Dedifferentiated amniotic fluid mesenchymal stem cell (primary cell): Measurements from ENCODE around the gene RBM39.

ENCODE experiments used
- DNase-seq: peaks from one replicate; pipeline ENCODE4 v3.0.0-alpha.2; 2016; ENCODE audit errors: extremely low spot score

The RBM39 gene

DNA sequence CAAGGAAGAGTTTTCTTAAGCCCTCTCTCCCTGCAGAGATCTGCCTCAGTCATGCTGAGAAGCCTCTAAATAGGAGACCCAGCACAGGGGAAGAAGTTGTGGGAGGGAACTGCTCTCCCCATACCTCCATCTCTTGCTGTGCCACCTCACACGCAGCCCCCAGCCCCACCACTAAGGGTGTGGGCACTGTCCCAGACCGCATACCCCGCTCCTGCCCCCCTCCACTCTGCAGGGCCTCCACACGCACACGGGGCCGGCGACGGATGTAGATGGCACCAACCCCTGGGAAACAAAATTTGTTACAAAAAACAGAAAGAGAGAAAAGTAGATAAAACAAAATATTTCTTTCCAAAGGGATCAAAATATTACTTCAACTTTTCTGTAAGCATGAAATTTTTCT lies 67.1 kb downstream of the RBM39 start:
- DNase-seq = no peak

DNA sequence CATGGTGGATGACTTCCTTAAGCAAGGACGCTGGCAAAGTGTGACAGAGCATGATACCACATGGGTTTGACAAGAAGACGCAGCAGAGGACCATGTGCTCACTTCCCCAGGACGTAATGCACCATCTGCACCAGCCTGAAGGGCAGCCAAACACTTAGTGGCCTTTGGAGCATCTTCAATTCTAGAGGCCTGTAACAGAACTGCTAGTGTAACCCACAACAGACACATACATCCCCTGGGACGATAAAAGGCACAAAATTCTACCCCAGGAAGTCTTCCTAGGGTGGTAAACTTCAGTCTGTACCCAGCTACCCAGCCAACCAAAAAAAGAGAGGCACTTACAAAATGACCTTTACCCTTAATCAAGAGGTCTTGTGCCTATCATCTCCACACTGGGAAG lies 68.2 kb downstream of the RBM39 start:
- DNase-seq = no peak

DNA sequence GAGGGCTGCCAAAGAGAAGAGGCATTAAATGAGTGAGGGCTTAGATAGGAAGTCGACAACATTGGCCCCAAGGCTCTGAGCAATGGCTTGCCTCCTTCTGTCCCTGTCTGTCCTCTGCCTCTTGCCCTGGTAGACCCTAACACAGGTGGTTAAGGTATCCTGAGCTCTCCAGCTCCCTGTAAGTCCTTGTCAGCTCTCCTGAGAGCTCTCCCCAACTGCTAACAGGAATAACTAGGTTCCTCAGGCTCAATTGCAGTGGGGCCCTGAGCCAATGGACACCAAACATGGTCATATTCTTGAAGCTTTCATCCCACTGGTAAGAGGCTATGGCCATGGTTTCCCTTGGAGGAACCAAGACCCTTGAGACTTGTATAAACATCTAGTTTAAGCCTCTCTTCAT lies 72.4 kb downstream of the RBM39 start:
- no peak for DNase-seq

DNA sequence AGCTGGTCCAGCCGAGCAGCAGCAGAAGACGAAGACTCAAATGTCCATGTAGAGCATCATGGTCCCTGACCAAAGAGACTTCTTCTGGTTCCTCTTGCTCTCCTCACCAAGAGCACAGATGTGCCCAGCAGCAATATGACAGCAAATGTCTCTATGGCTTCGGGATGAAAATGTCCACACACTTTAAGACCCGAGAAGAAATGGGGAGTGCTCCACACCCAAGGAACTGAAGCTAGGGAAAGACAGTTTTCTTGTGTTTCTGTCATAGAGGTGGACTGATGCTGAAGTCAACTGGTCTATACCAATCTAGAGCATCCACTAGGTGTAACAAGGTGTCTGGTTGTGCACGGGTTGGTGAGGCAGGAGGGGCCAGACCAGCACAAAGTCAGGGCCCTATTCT lies 72.8 kb downstream of the RBM39 start:
- DNase-seq = no peak

DNA sequence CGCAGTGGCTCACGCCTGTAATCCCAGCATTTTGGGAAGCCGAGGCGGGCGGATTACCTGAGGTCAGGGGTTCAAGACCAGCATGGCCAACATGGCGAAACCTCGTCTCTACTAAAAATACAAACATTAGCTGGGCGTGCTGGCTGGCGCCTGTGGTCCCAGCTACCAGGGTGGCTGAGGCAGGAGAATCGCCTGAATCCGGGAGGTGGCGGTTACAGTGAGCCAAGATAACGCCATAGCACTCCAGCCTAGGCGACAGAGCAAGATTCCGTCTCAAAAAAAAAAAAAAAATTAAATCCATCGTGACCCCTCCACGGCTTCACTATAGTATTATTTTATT lies 76.1 kb downstream of the RBM39 start:
- DNase-seq = no peak

DNA sequence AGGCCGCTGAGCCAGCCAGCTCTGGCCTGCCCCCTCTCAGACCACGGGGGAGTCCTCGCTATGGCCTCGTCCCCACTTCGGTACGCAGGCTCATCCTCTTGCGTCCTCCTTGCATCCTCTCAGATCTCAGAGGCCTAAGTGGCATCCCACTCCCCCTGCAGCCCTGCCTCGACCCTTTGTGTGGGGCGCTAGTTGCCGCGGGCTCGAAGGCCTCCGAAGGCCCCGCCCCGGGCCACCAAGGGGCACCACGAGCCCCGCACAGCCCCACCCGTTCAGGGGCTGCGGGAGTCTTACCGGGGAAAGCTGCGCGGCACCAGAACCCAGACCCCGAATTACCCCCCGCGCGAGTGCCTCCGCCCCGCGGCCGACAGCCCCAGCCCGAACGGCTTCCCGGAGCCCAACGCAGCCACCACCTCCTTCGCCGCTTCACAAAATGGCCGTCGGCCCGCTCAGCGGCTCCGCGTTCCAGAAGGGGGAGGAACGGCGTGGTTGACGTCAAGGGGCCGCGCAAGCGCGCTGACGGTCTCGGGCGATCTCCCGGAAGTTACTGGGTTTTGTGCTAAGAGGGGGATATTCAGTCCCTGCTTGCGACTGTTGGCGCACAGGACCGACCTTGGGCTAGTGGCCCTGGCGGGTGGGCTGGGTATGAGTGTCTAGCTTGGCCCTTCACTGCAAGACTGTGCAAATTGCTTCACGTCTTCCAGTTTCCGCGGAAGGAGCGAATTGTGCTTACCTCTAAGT lies 77.4 kb downstream of the RBM39 start, which contains the start of the genes CPNE1 and RBM12:
TSS of gene CPNE1 (minus strand) at position 435 of the 741 bp plus-strand sequence. CDS start 31,977 bp downstream, outside the sequence.
TSS of gene RBM12 (minus strand) at position 435 of the 741 bp plus-strand sequence. CDS start 9,578 bp downstream, outside the sequence.
- peak; percentile 90 for DNase-seq

DNA sequence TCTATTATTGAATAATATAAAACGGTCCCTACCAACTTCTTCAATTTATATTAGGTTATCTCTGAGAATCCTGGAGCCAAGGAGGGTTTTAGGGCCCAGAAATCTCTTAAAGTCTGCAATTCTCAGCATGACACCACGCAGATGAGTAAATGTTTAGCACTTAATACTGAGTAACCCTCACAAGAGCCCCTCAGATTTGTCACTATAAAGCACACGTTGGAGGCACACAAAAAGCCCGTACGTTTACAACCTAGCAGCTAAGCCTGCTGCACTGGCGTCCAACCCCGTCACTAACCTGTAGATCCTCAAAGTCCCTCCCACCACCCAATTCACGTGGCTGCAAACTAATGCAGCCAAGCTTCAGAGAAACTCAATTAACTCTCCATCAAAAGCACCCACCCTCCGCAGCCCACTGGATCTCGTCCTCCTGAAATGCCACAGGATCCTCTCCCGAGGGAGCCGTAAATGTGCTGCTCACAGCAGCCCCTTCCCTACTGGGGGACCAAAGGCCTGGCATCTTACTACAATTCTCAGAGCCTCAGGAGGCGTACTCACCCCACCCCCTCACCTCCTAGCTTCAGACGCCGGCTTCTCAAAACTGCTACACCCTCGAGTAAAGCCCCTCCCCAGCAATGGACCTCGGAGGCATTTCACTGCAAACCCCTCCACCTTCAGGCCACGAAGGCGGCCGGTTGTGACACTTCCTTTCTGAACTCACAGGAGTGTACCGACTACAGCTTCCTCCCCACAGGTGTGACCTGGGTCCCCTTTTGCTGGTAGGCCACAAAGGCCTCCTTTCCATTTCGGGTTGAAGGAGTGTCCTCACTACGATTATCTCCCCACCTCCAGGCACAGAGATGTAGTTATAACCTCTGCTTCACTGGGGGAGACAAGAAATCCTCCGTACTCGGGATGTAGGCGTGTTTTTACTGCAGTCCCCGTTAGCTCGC lies 78.3 kb downstream of the RBM39 start:
- DNase-seq = no peak

DNA sequence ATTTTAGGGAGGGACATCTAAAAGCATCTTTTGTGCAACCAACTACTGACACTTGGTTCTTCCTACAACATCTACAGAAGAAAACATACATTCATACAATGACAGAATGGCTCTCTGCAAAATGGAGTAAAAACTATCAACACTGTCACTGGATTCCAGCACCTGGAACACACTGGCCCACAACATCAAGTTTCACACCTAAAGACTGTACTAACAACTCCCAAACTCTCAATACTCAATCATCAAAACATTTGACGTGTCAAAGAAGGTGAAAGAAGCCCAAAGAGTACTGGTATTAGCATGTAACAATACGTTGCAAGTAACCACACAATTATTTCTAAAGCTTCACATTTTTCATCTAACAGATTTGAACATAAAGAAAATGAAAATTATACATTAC lies 79.5 kb downstream of the RBM39 start:
- no peak for DNase-seq

DNA sequence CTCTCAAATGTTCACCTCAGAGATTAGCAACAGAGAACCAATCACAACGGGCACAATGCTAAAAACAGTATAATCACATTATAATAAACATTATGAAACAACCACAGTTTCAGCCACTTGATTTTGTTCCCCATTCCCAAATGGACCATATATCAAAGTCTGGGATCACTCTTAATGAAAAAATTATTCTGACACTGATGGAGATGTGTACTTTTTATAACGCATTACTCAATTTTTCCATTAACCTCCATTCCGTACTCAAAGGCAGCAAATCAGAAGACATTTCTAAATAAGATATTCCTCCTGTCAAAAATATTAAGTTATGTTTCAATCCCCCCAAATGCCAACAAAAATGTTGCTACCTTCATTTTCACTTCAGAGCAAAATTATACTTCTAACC lies 80.2 kb downstream of the RBM39 start:
- no peak for DNase-seq

DNA sequence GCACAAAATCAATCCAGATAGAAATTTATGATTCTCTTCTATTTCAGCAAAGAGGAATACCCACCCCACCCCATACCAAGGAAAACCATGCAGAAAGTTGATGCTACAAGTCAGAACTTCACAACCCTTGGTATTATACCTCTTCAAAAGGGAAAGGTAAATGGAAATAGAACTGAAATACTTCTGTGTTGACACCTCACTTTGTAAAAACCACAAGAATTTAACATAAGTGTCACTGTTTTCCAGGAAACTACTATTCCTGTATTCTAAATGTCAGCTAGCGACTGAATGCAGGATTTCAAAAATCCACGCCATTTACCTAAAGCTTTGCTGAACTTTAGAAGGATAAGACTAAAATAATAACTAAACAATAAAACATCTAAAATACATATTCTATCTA lies 81.0 kb downstream of the RBM39 start:
- DNase-seq = no peak

DNA sequence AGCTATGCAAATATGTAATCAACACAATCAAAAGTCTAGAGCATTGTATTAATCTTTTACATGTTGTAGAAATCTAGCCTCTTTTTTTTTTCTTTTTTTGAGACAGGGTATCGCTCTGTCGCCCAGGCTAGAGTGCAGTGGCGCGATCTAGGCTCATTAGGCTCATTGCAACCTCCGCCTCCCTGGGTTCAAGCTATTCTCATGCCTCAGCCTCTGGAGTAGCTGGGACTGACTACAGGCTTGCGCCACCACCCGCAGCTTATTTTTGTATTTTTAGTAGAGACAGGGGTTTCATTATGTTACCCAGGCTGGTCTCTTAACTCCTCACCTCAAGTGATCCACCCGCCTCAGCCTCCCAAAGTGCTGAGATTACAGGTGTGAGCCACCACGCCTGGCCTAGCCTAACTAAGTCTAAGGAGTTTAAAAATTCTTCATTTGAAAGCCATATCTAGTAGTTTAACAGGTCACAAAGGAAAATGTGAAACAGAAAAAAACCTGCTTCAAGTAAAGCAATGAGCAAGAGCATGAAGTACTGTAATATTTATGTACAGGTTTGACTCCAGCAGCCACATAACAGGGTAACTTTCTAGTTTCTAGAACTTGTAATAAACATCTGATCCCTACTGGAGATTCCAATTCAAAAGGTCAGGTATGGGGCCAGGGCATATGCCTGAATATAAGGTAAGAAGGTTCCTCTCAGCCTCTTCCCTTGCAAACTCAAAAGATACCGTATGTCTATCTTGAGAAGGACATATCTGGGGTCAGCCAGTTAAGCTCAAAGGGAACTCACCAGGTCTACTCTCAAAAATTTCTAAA lies 81.7 kb downstream of the RBM39 start:
- no peak for DNase-seq

DNA sequence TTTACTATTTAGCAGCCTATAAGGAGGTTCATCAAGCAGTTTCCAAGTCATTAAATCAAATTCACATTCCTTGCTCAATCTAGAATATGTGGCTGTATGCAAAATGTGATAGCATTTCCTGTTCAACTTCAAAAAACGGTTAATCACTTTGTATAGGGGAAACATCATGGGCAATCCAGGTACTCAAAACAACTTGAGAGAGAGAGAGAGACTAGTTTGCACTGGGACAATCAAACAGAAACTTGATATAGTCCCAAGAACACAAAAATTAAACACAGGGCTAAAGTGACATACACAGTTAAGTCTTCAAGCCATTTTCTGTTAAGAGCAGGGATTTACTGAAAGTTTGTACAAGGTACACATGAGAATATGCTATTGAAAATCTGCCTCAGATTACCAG lies 84.8 kb downstream of the RBM39 start:
- no peak for DNase-seq

DNA sequence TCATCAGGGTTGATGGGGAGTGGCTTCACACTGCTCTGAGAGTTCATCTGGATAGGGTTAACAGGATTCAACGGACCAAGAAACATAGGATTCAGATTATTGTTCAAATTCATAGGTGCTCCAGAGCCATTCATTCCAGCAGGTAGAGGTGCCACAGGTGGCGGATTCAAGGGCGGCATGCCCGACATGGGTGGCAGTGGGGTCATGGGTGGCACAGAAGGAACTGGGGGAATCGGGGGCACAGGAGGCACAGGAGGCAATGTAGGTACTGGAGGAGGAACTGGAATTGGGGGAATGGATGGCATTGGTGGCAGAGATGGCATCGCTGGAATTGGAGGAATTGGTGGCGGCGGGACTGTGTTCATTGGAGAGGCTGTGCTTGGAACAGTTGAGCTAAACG lies 87.6 kb downstream of the RBM39 start:
- no peak for DNase-seq

DNA sequence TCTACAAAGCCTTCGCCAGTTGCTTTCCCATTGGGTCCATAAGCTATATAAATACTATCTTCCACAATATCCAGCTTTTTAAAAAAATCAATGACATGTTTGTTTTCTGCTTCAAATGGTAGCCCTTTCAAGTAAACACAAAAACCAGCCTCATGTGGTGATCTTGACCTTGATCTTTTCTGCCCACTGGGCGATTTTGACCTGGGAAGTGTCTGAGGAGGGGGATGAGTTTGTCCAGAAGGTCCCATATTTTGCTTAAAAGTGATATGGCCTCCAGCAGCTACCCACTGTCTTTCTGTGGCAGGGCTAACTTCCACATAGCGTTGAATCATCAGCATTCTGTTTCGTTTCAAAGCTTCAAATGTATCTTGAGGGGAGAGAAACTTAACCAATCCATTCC lies 88.2 kb downstream of the RBM39 start:
- DNase-seq = no peak
